GM19328 (cell line): Measurements from ENCODE around the gene S100A5.

Source experiments
- ATAC-seq: cut with Tn5 transposase; IDR thresholded peaks from one replicate; pipeline ENCODE4 v1.9.1; 2021; ENCODE audit warnings: mild to moderate bottlenecking, moderate library complexity; ENCODE audit not compliant: unreplicated experiment

The S100A5 gene

DNA sequence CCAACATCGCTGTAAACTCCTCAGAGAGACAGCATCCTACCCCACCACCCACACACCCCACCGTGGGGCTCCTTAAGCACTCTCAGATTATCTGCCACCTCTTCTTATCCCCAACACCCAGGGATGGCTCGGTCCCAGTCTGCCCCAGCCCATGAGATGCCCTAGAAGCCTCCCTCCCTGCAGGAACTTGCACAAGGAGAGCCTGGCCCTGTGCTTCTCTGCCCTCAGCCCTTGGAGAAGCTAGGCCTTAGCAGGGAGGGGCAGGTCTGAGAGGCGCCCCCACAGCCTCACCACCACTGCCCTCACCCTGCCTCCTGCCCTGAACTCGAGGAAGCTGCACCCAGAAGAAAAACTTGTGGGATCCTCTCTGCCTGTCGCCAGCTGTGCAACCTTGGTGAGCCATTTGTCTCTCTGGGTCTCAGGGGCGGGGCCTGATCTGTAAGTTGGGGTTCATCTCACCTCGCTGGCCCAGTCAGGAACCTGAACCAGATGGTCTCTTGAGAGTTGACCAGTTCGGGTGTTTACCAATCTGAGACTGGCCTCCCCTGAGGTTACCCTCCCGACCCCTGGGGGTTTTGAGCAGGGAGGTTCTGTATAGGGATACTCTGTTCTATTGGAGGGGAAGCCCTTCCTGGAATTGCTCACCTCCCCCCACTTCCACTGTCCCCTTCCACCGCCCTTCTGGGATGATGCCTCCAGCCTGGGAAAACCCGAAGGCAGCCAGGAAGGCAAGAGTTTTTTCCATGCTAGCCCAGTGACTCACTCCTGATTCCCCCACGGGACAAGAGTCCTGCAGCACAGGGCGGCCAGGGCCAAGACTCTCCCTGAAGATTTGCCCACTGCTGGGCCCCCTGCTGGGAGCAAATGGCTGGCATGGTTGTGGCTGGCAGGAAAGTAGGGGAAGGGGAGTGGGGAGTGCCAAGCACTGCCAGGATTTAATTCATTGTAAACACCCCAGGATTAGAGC is 8.3 kb upstream of the S100A5 start, which contains the start of gene S100A3:
Gene S100A3 (minus strand): TSS at position 537 of the 967 bp plus-strand sequence. CDS start 773 bp downstream, outside the sequence.
- ATAC-seq, result no peak

GRCh38 chr1:153547560-153548551 is 7.1 kb upstream of the S100A5 start:
- no peak for ATAC-seq

- no peak for ATAC-seq
Observed at GRCh38 chr1:153546796-153547559, 6.2 kb upstream of the S100A5 start.

DNA sequence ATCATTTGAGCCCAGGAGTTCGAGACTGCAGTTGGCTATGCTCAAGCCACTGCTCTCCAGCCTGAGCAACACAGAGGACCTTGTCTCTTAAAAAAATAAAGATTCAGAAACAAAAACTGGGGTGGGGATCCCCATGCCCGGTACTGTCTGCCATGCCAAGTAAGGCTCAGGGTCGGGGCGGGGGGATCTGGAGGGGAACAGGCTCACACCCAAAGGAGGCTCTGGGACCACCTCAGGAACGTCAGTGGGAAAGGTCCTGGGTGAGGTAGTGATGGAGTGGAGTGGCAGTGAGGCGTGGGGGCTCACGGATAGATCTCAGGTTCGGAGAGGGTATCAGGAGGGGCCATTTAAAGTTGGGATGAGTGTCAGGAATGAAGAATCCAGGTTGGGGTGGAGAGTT is 5.6 kb upstream of the S100A5 start:
- no peak for ATAC-seq

DNA sequence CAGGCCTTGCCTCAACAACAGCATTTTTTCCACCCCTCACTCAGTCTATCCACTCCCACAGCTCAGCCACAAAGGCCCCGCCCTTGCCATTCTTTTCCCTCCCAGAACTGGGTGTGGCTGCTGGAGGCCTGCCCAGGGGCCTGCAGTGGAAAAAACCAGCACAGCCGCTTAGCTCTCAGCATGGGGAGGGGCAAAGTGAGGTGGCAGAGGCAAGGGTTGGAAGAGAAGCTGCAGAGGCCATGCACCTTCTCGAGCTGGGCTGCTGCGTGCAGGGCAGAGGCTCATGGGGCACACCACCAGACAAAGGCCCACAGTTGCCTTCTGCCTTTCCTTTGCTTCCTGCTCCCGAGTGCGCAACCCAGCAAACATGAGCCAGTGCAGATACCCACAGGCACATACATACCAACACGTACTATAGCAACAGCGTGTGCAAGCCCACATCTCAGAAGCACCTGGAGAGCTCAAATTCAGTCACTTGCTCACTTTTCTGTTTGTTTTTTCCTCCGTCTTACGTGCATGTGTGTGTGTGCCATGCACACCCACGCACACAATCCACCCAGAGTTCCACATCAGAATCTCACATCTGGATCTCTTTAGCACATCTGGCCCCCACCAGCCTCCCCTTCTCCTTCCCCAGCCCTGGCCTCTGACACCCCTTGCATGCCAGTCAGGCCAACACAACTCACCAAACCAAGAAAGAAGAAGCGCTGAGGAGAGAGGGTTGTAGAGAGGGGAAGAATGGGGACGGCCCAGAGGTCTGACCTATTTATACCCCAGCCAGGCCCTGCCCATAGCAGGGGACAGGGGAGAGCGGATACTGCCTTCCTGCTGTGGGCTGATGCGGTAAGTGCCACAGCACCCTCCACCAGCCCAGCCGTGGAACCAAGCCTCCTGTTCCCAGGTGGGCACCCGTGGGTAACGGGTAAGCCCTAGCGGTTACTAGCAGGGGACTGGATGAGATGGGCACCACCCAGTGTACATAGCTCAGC is 4.6 kb upstream of the S100A5 start, which contains the start of gene S100A4:
Gene S100A4 (minus strand): TSS at position 740 of the 989 bp plus-strand sequence. CDS start 1,012 bp downstream, outside the sequence.
- no peak for ATAC-seq

DNA sequence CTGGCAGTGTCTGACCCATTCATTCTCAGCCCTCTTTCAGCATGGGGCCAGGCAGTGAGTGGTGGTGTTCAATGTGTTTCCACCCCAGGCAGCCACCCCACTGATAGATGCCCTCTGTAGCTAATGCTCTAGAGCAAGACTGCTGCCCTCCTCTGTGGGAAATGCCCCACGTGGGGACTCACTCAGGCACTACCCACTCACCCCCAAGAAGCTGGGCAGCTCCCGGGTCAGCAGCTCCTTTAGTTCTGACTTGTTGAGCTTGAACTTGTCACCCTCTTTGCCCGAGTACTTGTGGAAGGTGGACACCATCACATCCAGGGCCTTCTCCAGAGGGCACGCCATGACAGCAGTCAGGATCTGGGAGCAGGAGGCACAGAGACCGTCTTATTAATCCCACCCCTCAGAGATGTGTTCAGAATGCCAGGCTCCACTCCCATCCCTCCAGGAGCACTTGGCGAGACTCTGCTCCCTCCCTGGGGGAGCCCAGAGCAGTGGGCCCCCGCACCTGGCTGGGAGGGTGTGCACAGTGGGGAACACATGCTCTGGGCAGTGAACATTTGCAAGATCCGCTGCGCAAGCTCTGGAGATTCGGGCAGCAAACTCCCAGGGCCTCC is 3.8 kb upstream of the S100A5 start:
- no peak for ATAC-seq

DNA sequence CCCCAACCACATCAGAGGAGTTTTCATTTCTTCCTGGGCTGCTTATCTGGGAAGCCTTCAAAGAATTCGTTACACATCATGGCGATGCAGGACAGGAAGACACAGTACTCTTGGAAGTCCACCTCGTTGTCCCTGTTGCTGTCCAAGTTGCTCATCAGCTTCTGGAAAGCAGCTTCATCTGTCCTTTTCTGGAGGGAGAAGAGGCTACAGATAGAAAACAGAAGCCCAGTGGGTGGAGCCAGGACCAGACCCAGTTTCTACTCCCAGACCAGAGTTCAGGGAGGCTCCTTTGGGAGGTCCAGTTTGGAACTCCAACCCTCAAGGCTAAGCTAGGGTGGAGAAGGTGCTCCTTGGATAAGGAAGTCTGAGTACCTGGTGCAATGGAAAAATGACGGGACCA is 3.0 kb upstream of the S100A5 start:
- ATAC-seq, result no peak

DNA sequence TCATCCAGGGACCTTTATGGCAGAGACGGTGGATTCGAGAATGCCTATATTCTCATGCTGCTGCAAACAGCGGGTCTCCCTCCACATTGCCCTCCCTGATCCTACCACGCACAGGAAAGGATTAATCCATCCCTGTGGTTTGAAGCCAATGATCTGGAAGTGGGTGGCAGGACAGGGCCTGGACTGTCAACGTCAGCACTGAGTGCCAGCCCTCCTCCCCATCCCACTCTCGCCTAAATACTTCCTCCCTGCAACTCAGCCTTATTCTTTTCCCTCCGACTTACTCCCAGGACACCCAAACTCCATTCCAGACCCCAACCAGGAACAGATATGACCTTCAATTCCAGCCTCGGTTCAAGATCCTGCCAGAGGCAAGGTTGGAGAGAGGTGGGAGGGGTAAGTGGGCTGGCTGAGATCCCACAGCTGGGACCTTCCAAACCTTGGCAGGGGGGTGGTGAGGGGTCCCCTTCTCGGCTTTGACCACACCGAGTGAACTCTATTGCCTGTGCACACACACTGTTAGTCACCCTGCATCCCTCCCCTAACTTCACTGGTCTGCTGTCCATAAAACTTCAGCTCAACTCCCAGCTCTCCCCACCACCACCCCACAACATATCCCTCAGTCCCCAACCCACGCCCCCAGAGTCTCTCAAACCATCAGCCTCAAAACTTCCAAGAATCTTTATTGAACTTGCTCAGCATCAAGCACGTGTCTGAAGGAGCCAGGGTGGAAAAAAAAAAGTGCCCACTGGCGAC is 2.4 kb upstream of the S100A5 start:
- ATAC-seq, result no peak

- no peak for ATAC-seq
Observed at GRCh38 chr1:153541641-153542590, 1.2 kb upstream of the S100A5 start.

DNA sequence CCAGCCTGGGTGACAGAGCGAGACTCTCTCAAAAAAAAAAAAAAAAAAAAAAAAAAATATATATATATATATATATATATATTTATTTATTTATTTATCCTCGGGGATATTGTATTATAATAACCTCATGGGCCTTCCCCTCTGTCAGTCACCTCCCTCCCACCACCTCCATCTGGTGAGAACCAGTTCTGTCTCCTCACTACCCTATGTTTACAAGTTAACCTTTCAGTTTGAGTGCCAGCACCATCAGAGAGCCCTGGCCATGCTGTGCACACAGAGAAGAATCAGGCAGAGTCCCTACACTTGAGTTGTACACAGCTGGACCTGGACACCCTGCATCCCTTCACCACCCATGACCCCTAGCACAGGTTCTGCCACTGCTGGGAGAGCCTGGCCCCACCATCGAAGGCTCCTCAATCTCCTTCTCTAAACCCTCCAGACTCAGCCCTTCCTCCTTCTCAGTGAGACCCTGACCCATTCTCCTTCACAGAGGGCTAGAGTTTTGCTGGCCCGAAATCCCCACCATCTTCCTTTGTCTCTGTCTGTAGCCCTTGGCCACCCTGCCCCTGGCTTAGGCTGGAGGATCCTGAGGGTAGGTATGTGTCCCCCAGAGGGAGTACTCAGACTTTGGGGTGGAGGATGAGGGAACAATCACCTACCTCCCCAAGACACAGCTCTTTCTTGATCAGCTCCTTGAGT is 1.2 kb downstream of the S100A5 start:
- no peak for ATAC-seq

- no peak for ATAC-seq
Observed at GRCh38 chr1:153538315-153538821, 2.4 kb downstream of the S100A5 start.

DNA sequence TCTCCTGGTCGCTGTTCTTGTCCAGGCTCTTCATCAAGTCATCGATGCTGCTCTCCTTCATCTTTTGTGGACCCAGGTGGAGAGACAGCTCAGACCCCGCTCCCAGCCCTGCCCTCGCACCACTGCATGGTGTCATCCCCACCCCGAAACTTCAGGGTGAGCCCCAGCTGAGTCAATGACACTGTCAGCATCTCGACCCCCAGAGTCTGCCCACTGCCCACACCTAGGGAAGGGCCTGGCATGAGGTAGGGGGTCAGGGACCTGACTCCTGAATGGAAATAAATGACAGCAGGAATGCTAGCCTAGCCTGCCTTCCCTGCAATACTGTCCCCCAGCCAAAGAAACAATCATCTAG is 3.4 kb downstream of the S100A5 start:
- ATAC-seq, result no peak

GRCh38 chr1:153536671-153537375 is 3.9 kb downstream of the S100A5 start:
- no peak for ATAC-seq

DNA sequence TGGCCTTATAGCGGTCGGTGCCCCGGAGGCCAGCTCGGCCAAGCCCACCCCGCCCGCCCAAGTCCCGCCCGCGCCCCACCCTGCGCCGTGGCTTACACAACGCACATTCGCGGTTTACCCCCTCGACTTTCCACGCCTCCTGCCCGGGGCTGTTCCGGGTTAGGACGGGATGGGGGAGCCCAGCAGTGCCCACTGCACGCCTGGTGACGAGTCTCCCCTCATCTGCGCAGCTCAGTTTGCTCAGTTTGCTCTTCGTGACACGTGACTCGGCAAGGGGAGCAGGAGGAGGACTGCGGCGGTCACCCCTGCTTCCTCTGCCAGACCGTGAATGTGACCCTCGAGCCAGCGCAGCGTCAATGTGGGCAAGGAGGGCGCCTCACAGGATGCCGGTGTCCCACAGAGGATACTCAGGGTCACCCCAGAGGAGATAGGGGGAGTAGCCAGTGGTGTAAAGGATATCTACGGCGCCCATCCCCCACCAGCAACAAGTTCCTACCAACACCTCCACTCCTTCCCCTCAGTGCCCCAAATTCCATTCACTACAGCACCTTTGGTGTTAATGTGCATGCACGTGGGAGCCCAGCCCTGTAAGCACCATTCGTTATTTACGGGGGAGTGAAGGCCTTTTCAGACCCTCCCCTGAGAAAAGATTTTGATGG is 4.6 kb downstream of the S100A5 start:
- no peak for ATAC-seq
